Breast epithelium (tissue), 4 donors: ENCODE data around the gene C6orf120. TPM values are rescaled to one million over a fixed set of nuclear protein-coding genes. Genes with fewer than 3 reads are reported as not detected.

ENCODE experiments used
- DNase-seq, 2 donors: peaks; one replicate each; pipeline ENCODE4 v3.0.0-alpha.2; 2019; ENCODE audit warnings: low spot score in 2 of 2
- H3K27ac ChIP-seq, 2 donors: fragments of 200-600 bp; sonication (generic) in 1 of 2; one replicate each; pipeline ENCODE4 v1.5.1; 2016 to 2019; ENCODE audit warnings: mild to moderate bottlenecking in 1 of 2
- H3K27me3 ChIP-seq, 2 donors: fragments of 200-600 bp; sonication (generic) in 1 of 2; one replicate each; pipeline versions ENCODE4 v1.5.1 to v1.6.0; 2017 to 2019; ENCODE audit warnings: control low read depth in 1 of 2, mild to moderate bottlenecking in 1 of 2
- H3K36me3 ChIP-seq: fragments of 200-600 bp; one replicate; pipeline ENCODE4 v1.5.1; 2019
- H3K4me1 ChIP-seq, 2 donors: fragments of 200-600 bp; sonication (generic); one replicate each; pipeline ENCODE4 v1.5.1; 2016 to 2019; ENCODE audit warnings: control low read depth in 1 of 2
- H3K4me3 ChIP-seq, 3 donors: fragments of 200-600 bp; sonication (generic); 1 replicate in 2 of 3; 2 replicates in 1 of 3; pipeline ENCODE4 v1.5.1; 2016 to 2019; ENCODE audit warnings: mild to moderate bottlenecking in 3 of 3, moderate library complexity in 2 of 3
- H3K9me3 ChIP-seq, 2 donors: fragments of 200-600 bp; sonication (generic) in 1 of 2; one replicate each; pipeline ENCODE4 v1.5.1; 2016 to 2019; ENCODE audit warnings: control low read depth in 1 of 2
- CTCF ChIP-seq, 3 donors: fragments of 450-650 bp; IDR thresholded peaks; one replicate each; pipeline ENCODE4 v1.5.1; 2016 to 2017; ENCODE audit warnings: antibody characterized with exemption in 3 of 3, mild to moderate bottlenecking in 3 of 3, moderate library complexity in 3 of 3
- POLR2A ChIP-seq: fragments of 450-650 bp; IDR thresholded peaks from one replicate; pipeline ENCODE4 v1.6.1; 2016; ENCODE audit warnings: antibody characterized with exemption, mild to moderate bottlenecking, moderate library complexity
- POLR2AphosphoS5 ChIP-seq, 3 donors: sonication (generic); formaldehyde crosslinking; IDR thresholded peaks; one replicate each; pipeline ENCODE4 v1.6.1; 2017; ENCODE audit warnings: antibody characterized with exemption in 3 of 3
- intact Hi-C: fragments of 100-400 bp; cut with DNase I; formaldehyde crosslinking; loops from one replicate; pipeline ENCODE4 v1.15.1; 2023; ENCODE audit warnings: low total_unique reads
- total RNA-seq, 3 donors: library from RNA; depleted of rRNA; stranded (reverse); fragments of >200 nt; gene quantifications; one replicate each; pipeline ENCODE4 v1.1.0, GENCODE V29; 2016

Gene C6orf120
- total RNA-seq, 3 donors from 2014 or later: 29.5 to 49.0 (median 33.4) TPM

- Histone ChIP-seq H3K27ac (no peak overlapping the region), H3K27me3 (no peaks in the 10 kb centered on the region), H3K4me1 (no peaks in the 10 kb centered on the region), H3K4me3 (no peak overlapping the region), H3K9me3 (no peaks in the 10 kb centered on the region), H3K36me3 (peaks cover 8% of the 10 kb centered on the region)
- intact Hi-C loops: no loop called here
- DNase-seq: no peak
- TF ChIP-seq POLR2A: no peak
- no peak for TF ChIP-seq POLR2AphosphoS5 (IDR thresholded peaks at IDR 0.05)
- TF ChIP-seq CTCF (IDR thresholded peaks at IDR 0.05): no peak
Measured at GRCh38 chr6:169710009-169710408, 8.1 kb downstream of the C6orf120 start.

- Histone ChIP-seq H3K4me3 (no peak overlapping the region), H3K4me1 (no peaks in the 10 kb centered on the region), H3K27ac (no peak overlapping the region), H3K36me3 (peaks cover 8% of the 10 kb centered on the region), H3K27me3 (no peaks in the 10 kb centered on the region), H3K9me3 (no peaks in the 10 kb centered on the region)
- intact Hi-C loops: no loop called here
- no peak for TF ChIP-seq POLR2AphosphoS5 (IDR thresholded peaks at IDR 0.05)
- no peak for DNase-seq
Measured at GRCh38 chr6:169714178-169714577, 12.3 kb downstream of the C6orf120 start.

- no peak for TF ChIP-seq POLR2A
- TF ChIP-seq POLR2AphosphoS5 (IDR thresholded peaks at IDR 0.05): no peak
- TF ChIP-seq CTCF (IDR thresholded peaks at IDR 0.05): no peak
- Histone ChIP-seq H3K9me3 (no peaks in the 10 kb centered on the region), H3K36me3 (peaks cover 8% of the 10 kb centered on the region), H3K27ac (no peak overlapping the region), H3K27me3 (no peaks in the 10 kb centered on the region), H3K4me3 (no peak overlapping the region), H3K4me1 (no peaks in the 10 kb centered on the region)
- intact Hi-C loops: no loop called here
- DNase-seq: no peak
Measured at GRCh38 chr6:169714595-169714994, 12.7 kb downstream of the C6orf120 start.

- H3K4me1 ChIP-seq: peaks cover 0 to 9% of the 10 kb centered on the region in 2 donors
- no peak overlapping the region for H3K27ac ChIP-seq
- no peak for DNase-seq
- intact Hi-C loops: no loop called here
- H3K27me3 ChIP-seq: no peaks in the 10 kb centered on the region
- TF ChIP-seq CTCF (IDR thresholded peaks at IDR 0.05) (no peak), POLR2AphosphoS5 (IDR thresholded peaks at IDR 0.05) (no peak), POLR2A (no peak)
- H3K9me3 ChIP-seq: no peaks in the 10 kb centered on the region
- no peaks in the 10 kb centered on the region for H3K36me3 ChIP-seq
- H3K4me3 ChIP-seq: no peak overlapping the region
Measured at GRCh38 chr6:169719117-169719516, 17.2 kb downstream of the C6orf120 start.

GRCh38 chr6:169720207-169720855 is 18.4 kb downstream of the C6orf120 start:
- Histone ChIP-seq H3K27me3 (no peaks in the 10 kb centered on the region), H3K4me3 (no peak overlapping the region), H3K27ac (no peak overlapping the region), H3K4me1 (peaks cover 0 to 9% of the 10 kb centered on the region in 2 donors), H3K36me3 (no peaks in the 10 kb centered on the region), H3K9me3 (no peaks in the 10 kb centered on the region)
- DNase-seq: no peak
- intact Hi-C loops: no loop called here
- no peak for TF ChIP-seq CTCF (IDR thresholded peaks at IDR 0.05)
- TF ChIP-seq POLR2A: no peak
- no peak for TF ChIP-seq POLR2AphosphoS5 (IDR thresholded peaks at IDR 0.05)
